ENCODE data around the gene PLCH1.

The PLCH1 gene

GRCh38 chr3:155747286-155747945 lies 2.5 kb upstream of the PLCH1 start:
- DNase-seq (ENCODE audit: extremely low read depth in 1 of 2, low read depth in 1 of 2) = no peak

GRCh38 chr3:155746703-155747102 lies 1.8 kb upstream of the PLCH1 start:
- no peak for DNase-seq (ENCODE audit: extremely low read depth in 1 of 2, low read depth in 1 of 2)

- no peak for DNase-seq (ENCODE audit: extremely low read depth in 1 of 2, low read depth in 1 of 2)
Observed at GRCh38 chr3:155745795-155746550, 1.1 kb upstream of the PLCH1 start.

- peak in 1 of 2 donors; percentile 8 for DNase-seq (ENCODE audit: extremely low read depth in 1 of 2, low read depth in 1 of 2)
Observed at GRCh38 chr3:155744010-155744625, 753 bp downstream of the PLCH1 start.

GRCh38 chr3:155743606-155744005 lies 1.3 kb downstream of the PLCH1 start:
- no peak for DNase-seq (ENCODE audit: extremely low read depth in 1 of 2, low read depth in 1 of 2)

GRCh38 chr3:155742349-155742965 lies 2.4 kb downstream of the PLCH1 start:
- no peak for DNase-seq (ENCODE audit: extremely low read depth in 1 of 2, low read depth in 1 of 2)

- DNase-seq (ENCODE audit: extremely low read depth in 1 of 2, low read depth in 1 of 2) = no peak
Observed at GRCh38 chr3:155741603-155742002, 3.3 kb downstream of the PLCH1 start.

GRCh38 chr3:155741101-155741500 lies 3.8 kb downstream of the PLCH1 start:
- DNase-seq (ENCODE audit: extremely low read depth in 1 of 2, low read depth in 1 of 2) = no peak

- no peak for DNase-seq (ENCODE audit: extremely low read depth in 1 of 2, low read depth in 1 of 2)
Observed at GRCh38 chr3:155739154-155739553, 5.7 kb downstream of the PLCH1 start.

GRCh38 chr3:155738580-155739076 lies 6.2 kb downstream of the PLCH1 start:
- no peak for DNase-seq (ENCODE audit: extremely low read depth in 1 of 2, low read depth in 1 of 2)

GRCh38 chr3:155737844-155738460 lies 6.9 kb downstream of the PLCH1 start:
- DNase-seq (ENCODE audit: extremely low read depth in 1 of 2, low read depth in 1 of 2) = no peak

GRCh38 chr3:155736381-155736780 lies 8.5 kb downstream of the PLCH1 start:
- DNase-seq (ENCODE audit: extremely low read depth in 1 of 2, low read depth in 1 of 2) = no peak

GRCh38 chr3:155730843-155731242 lies 14.0 kb downstream of the PLCH1 start:
- DNase-seq (ENCODE audit: extremely low read depth in 1 of 2, low read depth in 1 of 2) = no peak

- no peak for DNase-seq (ENCODE audit: extremely low read depth in 1 of 2, low read depth in 1 of 2)
Observed at GRCh38 chr3:155727836-155728235, 17.0 kb downstream of the PLCH1 start.

GRCh38 chr3:155714295-155714718 lies 30.6 kb downstream of the PLCH1 start:
- DNase-seq (ENCODE audit: extremely low read depth in 1 of 2, low read depth in 1 of 2) = no peak

GRCh38 chr3:155712008-155712407 lies 32.9 kb downstream of the PLCH1 start:
- no peak for DNase-seq (ENCODE audit: extremely low read depth in 1 of 2, low read depth in 1 of 2)

- DNase-seq (ENCODE audit: extremely low read depth in 1 of 2, low read depth in 1 of 2) = no peak
Observed at GRCh38 chr3:155704771-155705559, 39.9 kb downstream of the PLCH1 start.

- DNase-seq (ENCODE audit: extremely low read depth in 1 of 2, low read depth in 1 of 2) = no peak
Observed at GRCh38 chr3:155704061-155704460, 40.8 kb downstream of the PLCH1 start.

- no peak for DNase-seq (ENCODE audit: extremely low read depth in 1 of 2, low read depth in 1 of 2)
Observed at GRCh38 chr3:155702745-155703591, 41.9 kb downstream of the PLCH1 start.

Measured in activated CD8-positive, alpha-beta memory T cell treated with anti-CD3 and anti-CD28 coated beads for 1 hour (primary cell).